GM21360 (cell line): ENCODE measurements around the gene TMEM80.
"Not testable (repeated sequence)": the region's sequence is repeated elsewhere in the genome, so short reads cannot be mapped to it uniquely, and the experiment has no call there.

ENCODE experiments used
- ATAC-seq: cut with Tn5 transposase; IDR thresholded peaks from one replicate; pipeline ENCODE4 v1.9.1; 2021; ENCODE audit warnings: mild to moderate bottlenecking, moderate library complexity; ENCODE audit not compliant: unreplicated experiment

The TMEM80 gene

GRCh38 chr11:695538-696248 is at the start of gene TMEM80:
TSS of gene TMEM80 (plus strand) at chr11:695816. CDS start at chr11:695828, 12 bp downstream.
- peak; percentile 60 for ATAC-seq

- ATAC-seq = no peak
These were observed 49.4 kb upstream of the TMEM80 start for GRCh38 chr11:646214-646613.

GRCh38 chr11:647672-648158 is 47.9 kb upstream of the TMEM80 start:
- ATAC-seq = not testable (repeated sequence)

DNA sequence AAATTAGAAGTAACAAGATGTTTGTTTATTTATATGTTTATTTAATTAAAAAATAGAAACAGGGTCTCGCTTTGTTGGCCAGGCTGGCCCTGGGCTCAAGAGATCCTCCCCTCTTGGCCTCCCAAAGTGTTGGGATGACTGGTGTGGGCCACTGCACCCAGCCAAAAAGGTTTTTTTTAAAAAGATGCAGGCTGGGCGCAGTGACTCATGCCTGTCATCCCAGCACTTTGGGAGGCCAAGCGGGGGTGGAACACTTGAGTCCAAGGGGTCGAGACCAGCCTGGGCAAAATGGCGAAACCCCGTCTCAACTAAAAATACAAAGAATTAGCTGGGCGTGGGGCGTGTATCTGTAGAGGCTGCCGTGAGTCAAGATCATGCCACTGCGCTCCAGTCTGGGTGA is 45.1 kb upstream of the TMEM80 start:
- no peak for ATAC-seq

DNA sequence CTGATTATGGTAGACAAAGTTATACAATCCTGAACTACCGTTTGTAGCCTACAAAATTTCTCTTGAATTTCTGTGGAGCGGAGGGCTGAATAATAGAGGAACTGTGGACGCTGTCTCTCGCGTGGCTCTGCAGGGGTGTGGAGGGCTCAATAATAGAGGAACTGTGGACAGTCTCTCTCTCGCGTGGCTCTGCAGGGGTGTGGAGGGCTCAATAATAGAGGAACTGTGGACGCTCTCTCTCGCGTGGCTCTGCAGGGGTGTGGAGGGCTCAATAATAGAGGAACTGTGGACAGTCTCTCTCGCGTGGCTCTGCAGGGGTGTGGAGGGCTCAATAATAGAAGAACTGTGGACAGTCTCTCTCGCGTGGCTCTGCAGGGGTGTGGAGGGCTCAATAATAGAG is 42.5 kb upstream of the TMEM80 start:
- ATAC-seq = not testable (repeated sequence)

- no peak for ATAC-seq
These were observed 41.8 kb upstream of the TMEM80 start for GRCh38 chr11:653837-654236.

DNA sequence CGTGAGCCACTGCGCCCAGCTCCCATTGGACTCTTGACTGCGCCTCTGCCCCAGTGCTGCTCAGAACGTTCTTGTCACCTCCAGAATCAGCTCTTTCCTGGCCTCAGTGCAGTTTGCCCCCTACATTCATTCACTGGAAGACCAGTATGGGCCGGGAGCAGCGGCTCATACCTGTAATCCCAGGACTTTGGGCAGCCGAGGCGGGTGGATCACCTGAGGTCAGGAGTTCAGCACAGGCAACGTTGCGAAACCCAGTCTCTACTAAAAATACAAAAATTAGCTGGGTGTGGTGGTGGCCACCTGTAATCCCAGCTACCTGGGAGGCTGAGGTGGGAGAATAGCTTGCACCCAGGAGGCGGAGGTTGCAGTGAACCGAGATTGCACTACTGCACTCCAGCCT is 41.2 kb upstream of the TMEM80 start:
- ATAC-seq = not testable (repeated sequence)

GRCh38 chr11:655036-655726 is 40.4 kb upstream of the TMEM80 start:
- no peak for ATAC-seq

- ATAC-seq = no peak
These were observed 39.2 kb upstream of the TMEM80 start for GRCh38 chr11:656426-656825.

- ATAC-seq = no peak
These were observed 38.8 kb upstream of the TMEM80 start for GRCh38 chr11:656866-657265.

GRCh38 chr11:657691-658126 is 37.9 kb upstream of the TMEM80 start:
- no peak for ATAC-seq

GRCh38 chr11:659532-660085 is 36.0 kb upstream of the TMEM80 start:
- no peak for ATAC-seq

GRCh38 chr11:660281-660680 is 35.3 kb upstream of the TMEM80 start:
- no peak for ATAC-seq

DNA sequence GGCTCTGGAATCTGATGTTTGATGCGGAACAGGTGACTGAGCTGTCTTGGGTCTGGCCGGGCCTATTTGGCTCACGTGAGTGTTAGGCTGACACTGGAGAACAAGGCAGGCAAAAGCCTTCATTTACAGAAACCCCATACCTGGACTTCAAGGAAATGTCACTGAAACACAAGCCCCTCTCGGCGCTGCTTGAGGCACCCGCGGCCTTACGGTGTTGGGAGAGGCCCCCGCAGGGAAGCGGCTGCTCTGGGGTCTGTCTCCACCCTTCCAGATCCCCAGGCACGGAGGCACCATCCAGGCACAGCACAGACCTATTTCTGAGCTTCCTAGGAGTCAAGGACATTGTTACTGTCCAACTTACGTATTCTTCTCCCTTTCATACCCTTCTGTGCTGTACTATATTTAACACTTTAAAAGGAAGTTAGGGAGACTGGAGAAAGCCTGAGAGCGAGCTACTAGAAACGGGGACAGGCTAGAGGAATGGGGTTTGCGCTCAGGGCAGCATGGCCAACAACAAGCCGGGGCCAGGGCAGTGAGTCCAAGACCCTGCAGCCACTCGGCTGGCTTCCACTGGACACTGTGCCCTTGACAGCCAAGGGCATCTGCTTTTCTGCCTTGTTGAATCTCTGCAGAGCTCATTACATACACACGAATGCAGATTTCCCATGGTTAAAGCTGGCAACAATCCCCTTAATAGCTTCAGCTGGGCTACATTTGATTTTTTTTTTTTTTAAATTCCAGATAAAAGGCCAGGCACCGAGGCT is 34.8 kb upstream of the TMEM80 start:
- ATAC-seq = no peak

GRCh38 chr11:662689-663274 is 32.8 kb upstream of the TMEM80 start:
- no peak for ATAC-seq

- no peak for ATAC-seq
These were observed 30.4 kb upstream of the TMEM80 start for GRCh38 chr11:665062-665703.

DNA sequence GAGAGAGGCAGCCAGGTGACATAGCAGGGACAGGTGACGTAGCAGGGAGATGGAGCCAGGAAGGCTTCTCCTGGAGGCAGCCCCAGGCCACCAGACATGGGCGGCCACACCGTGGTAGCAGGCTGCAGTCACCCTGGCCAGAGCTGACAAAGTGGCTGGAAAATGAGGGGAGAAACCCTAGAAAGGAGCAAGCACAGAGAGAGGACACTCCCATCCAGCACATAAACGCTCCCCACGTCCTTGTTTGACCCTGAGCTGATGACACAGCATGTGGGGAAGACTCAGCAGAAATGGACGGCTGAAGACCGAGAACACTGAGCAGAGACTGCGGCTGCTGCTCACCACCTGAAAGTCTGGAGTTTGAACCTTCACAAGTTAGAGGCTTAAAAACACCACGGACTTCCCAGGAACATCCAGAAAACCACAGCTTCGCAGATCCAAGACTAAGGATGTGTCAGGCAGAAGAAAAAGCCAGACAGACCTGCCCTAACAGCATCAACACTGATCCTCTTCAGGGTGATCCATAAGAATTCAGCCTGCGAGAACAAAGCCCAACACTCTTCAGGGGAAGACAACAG is 29.8 kb upstream of the TMEM80 start:
- ATAC-seq = no peak

- ATAC-seq = no peak
These were observed 21.8 kb upstream of the TMEM80 start for GRCh38 chr11:673866-674265.

- ATAC-seq = no peak
These were observed 21.2 kb upstream of the TMEM80 start for GRCh38 chr11:674406-674805.

- no peak for ATAC-seq
These were observed 17.3 kb upstream of the TMEM80 start for GRCh38 chr11:678297-678696.
